H9 (cell line): ENCODE data around the gene MCF2L2. TPM values are rescaled to one million over a fixed set of nuclear protein-coding genes. Genes with fewer than 3 reads are reported as not detected.

Source experiments
- DNase-seq: peaks from one replicate; pipeline ENCODE4 v3.0.0-alpha.2; 2017
- H2AFZ ChIP-seq: one replicate; pipeline ENCODE4 v1.6.1; 2013; ENCODE audit warnings: mild to moderate bottlenecking, low read length, control low read depth, moderate library complexity
- H2AK5ac ChIP-seq: 2 replicates; pipeline ENCODE4 v1.6.1; 2013; ENCODE audit warnings: low read length, control low read depth, mixed read lengths; ENCODE audit not compliant: insufficient read length
- H2BK120ac ChIP-seq: one replicate; pipeline ENCODE4 v1.6.1; 2013; ENCODE audit warnings: low read depth, mild to moderate bottlenecking, low read length, control low read depth, inconsistent platforms; ENCODE audit not compliant: poor library complexity, severe bottlenecking
- H2BK12ac ChIP-seq: 2 replicates; pipeline ENCODE4 v1.6.1; 2013; ENCODE audit warnings: low read length, control low read depth, mixed read lengths, low read depth; ENCODE audit not compliant: insufficient read length
- H2BK15ac ChIP-seq: 2 replicates; pipeline ENCODE4 v1.6.1; 2013; ENCODE audit warnings: low read depth, low read length, control low read depth
- H2BK20ac ChIP-seq: one replicate; pipeline ENCODE4 v1.6.1; 2013; ENCODE audit warnings: low read depth, mild to moderate bottlenecking, low read length, control low read depth, inconsistent platforms; ENCODE audit not compliant: poor library complexity, severe bottlenecking
- H2BK5ac ChIP-seq: 2 replicates; pipeline ENCODE4 v1.6.1; 2013; ENCODE audit warnings: low read length, control low read depth, mixed read lengths; ENCODE audit not compliant: insufficient read length
- H3K14ac ChIP-seq: 2 replicates; pipeline ENCODE4 v1.6.1; 2013; ENCODE audit warnings: low read length, control low read depth; ENCODE audit not compliant: insufficient read depth
- H3K18ac ChIP-seq: 2 replicates; pipeline ENCODE4 v1.6.1; 2013; ENCODE audit warnings: low read depth, mild to moderate bottlenecking, mixed read lengths, low read length, control low read depth; ENCODE audit not compliant: insufficient read length
- H3K23ac ChIP-seq: 2 replicates; pipeline ENCODE4 v1.6.1; 2013; ENCODE audit warnings: low read length, control low read depth, mixed read lengths, low read depth; ENCODE audit not compliant: insufficient read length
- H3K23me2 ChIP-seq: 2 replicates; pipeline ENCODE4 v1.6.1; 2013; ENCODE audit warnings: low read depth, mild to moderate bottlenecking, mixed read lengths, low read length, control low read depth; ENCODE audit not compliant: insufficient read length, poor library complexity, severe bottlenecking
- H3K27ac ChIP-seq: 2 replicates; pipeline ENCODE4 v1.5.1; 2013; ENCODE audit warnings: low read length, control low read depth, mixed read lengths, low read depth; ENCODE audit not compliant: insufficient read length
- H3K27me3 ChIP-seq: 2 replicates; pipeline ENCODE4 v1.6.1; 2013; ENCODE audit warnings: low read length, control low read depth, inconsistent platforms; ENCODE audit not compliant: insufficient read depth
- H3K4ac ChIP-seq: 2 replicates; pipeline ENCODE4 v1.6.1; 2013; ENCODE audit warnings: low read depth, mild to moderate bottlenecking, control low read depth, inconsistent platforms, low read length, moderate library complexity
- H3K4me1 ChIP-seq: 2 replicates; pipeline ENCODE4 v1.6.1; 2013; ENCODE audit warnings: low read length, control low read depth, inconsistent platforms; ENCODE audit not compliant: insufficient read depth
- H3K4me2 ChIP-seq: 2 replicates; pipeline ENCODE4 v1.6.1; 2013; ENCODE audit warnings: low read length, control low read depth, mixed read lengths; ENCODE audit not compliant: insufficient read length, insufficient read depth
- H3K56ac ChIP-seq: 2 replicates; pipeline ENCODE4 v1.6.1; 2013; ENCODE audit warnings: low read depth, mild to moderate bottlenecking, mixed read lengths, low read length, control low read depth; ENCODE audit not compliant: insufficient read length
- H3K79me1 ChIP-seq: 2 replicates; pipeline ENCODE4 v1.6.1; 2013; ENCODE audit warnings: low read depth, mild to moderate bottlenecking, moderate library complexity, low read length, control low read depth, inconsistent platforms; ENCODE audit not compliant: insufficient read depth, poor library complexity, severe bottlenecking
- H3K79me2 ChIP-seq: 2 replicates; pipeline ENCODE4 v1.6.1; 2013; ENCODE audit warnings: low read length, control low read depth, inconsistent platforms; ENCODE audit not compliant: insufficient read depth
- H3K9ac ChIP-seq: 2 replicates; pipeline ENCODE4 v1.6.1; 2013; ENCODE audit warnings: low read length, control low read depth, mixed read lengths; ENCODE audit not compliant: insufficient read length; ENCODE audit errors: extremely low read depth
- H3K9me3 ChIP-seq: one replicate; pipeline ENCODE4 v1.6.1; 2013; ENCODE audit warnings: low read depth, low read length, inconsistent platforms; ENCODE audit not compliant: control insufficient read depth
- H3T11ph ChIP-seq: one replicate; pipeline ENCODE4 v1.6.1; 2013; ENCODE audit warnings: mild to moderate bottlenecking, low read length, control low read depth, inconsistent platforms
- H4K20me1 ChIP-seq: one replicate; pipeline ENCODE4 v1.6.1; 2013; ENCODE audit not compliant: control insufficient read depth, insufficient read length, insufficient read depth
- H4K5ac ChIP-seq: 2 replicates; pipeline ENCODE4 v1.6.1; 2013; ENCODE audit warnings: low read depth, mild to moderate bottlenecking, mixed read lengths, low read length, control low read depth; ENCODE audit not compliant: insufficient read length
- H4K8ac ChIP-seq: replicated peaks from 2 replicates; pipeline ENCODE4 v1.6.1; 2013; ENCODE audit warnings: low read length, control low read depth, mixed read lengths, low read depth; ENCODE audit not compliant: insufficient read length
- H4K91ac ChIP-seq: 2 replicates; pipeline ENCODE4 v1.6.1; 2013; ENCODE audit warnings: low read depth, mild to moderate bottlenecking, moderate library complexity, mixed read lengths, low read length, control low read depth; ENCODE audit not compliant: insufficient read length
- H3K27ac Mint-ChIP-seq, 3 experiments: 2 replicates in 2 of 3; 3 replicates in 1 of 3; pipeline ENCODE4 v1.8.0; 2020 to 2021; ENCODE audit warnings: mixed read lengths in 3 of 3, mild to moderate bottlenecking in 1 of 3, moderate library complexity in 1 of 3
- H3K27me3 Mint-ChIP-seq: 2 replicates; pipeline ENCODE4 v1.8.0; 2021; ENCODE audit warnings: low read depth, mild to moderate bottlenecking, moderate library complexity, mixed read lengths
- H3K36me3 Mint-ChIP-seq, 3 experiments: 2 replicates in 2 of 3; 3 replicates in 1 of 3; pipeline ENCODE4 v1.8.0; 2020 to 2021; ENCODE audit warnings: low read depth in 3 of 3, mixed read lengths in 3 of 3; ENCODE audit not compliant: insufficient read depth in 1 of 3
- H3K4me1 Mint-ChIP-seq, 2 experiments: 2 replicates each; pipeline ENCODE4 v1.8.0; 2020; ENCODE audit warnings: mixed read lengths in 2 of 2
- H3K4me3 Mint-ChIP-seq, 2 experiments: 2 replicates in 1 of 2; 3 replicates in 1 of 2; pipeline ENCODE4 v1.8.0; 2020 to 2021; ENCODE audit warnings: mild to moderate bottlenecking in 2 of 2, mixed read lengths in 2 of 2, moderate library complexity in 1 of 2
- H3K9me3 Mint-ChIP-seq, 2 experiments: 2 replicates in 1 of 2; 3 replicates in 1 of 2; pipeline ENCODE4 v1.8.0; 2020; ENCODE audit warnings: mild to moderate bottlenecking in 2 of 2, mixed read lengths in 2 of 2, moderate library complexity in 1 of 2
- CTCF ChIP-seq: fragments of 200-600 bp; sonication (generic); conservative IDR thresholded peaks from 3 replicates; pipeline ENCODE4 v1.8.0; 2021; ENCODE audit warnings: antibody characterized with exemption, mild to moderate bottlenecking
- WGBS: extraction: QIAGEN DNeasy Blood & Tissue Kit; methylation state at CpG from one replicate; pipeline ENCODE4 v1.1.7; 2013; ENCODE audit warnings: missing lambda C conversion rate, low lambda C conversion rate, mixed read lengths; ENCODE audit not compliant: insufficient read length; ENCODE audit errors: extremely low coverage; 5-methylcytosine and 5-hydroxymethylcytosine counted together
- total RNA-seq: library from RNA; stranded (reverse); gene quantifications from 2 replicates; pipeline ENCODE4 v1.2.1, GENCODE V29; 2021

MCF2L2 gene
- total RNA-seq, 1 experiment from 2014 or later, result 6.4 TPM

- TF ChIP-seq CTCF, result no peak
Observed at GRCh38 chr3:183388213-183388895, 40.1 kb downstream of the MCF2L2 start.

More at GRCh38 chr3:183388213-183388895, 40.1 kb downstream of the MCF2L2 start:
- Mint-ChIP-seq H3K36me3 (peaks cover 0 to 12% (median 1%) of the 10 kb centered on the region in 3 experiments; a peak in 2 of 7 replicates), H3K4me1 (peaks cover 43 to 55% of the 10 kb centered on the region in 2 experiments), H3K9me3 (no peaks in the 10 kb centered on the region), H3K4me3 (no peak overlapping the region), H3K27ac (peak overlapping the region in 1 of 3 experiments; percentile 70; a peak in 2 of 7 replicates), H3K27me3 (no peaks in the 10 kb centered on the region)
- Histone ChIP-seq H3K79me1 (no peaks in the 10 kb centered on the region), H3K9me3 (no peaks in the 10 kb centered on the region), H3K27ac (no peak overlapping the region), H2BK12ac (no peak overlapping the region), H2BK5ac (no peak overlapping the region), H2BK20ac (no peak overlapping the region), H3K4ac (no peak overlapping the region), H3K27me3 (no peaks in the 10 kb centered on the region), H2AFZ (no peak overlapping the region), H3K79me2 (0 out of 2 replicates have a peak, but pooled peaks cover 2% of the 10 kb centered on the region), H2BK15ac (no peak overlapping the region), H3K18ac (no peak overlapping the region), H3K14ac (no peak overlapping the region), H3K56ac (no peak overlapping the region), H2AK5ac (no peak overlapping the region), H2BK120ac (no peak overlapping the region), H3K23me2 (no peaks in the 10 kb centered on the region), H4K8ac (no peak overlapping the region), H4K20me1 (no peaks in the 10 kb centered on the region), H3K4me2 (no peak overlapping the region), H4K5ac (no peak overlapping the region), H3K23ac (no peak overlapping the region), H3T11ph (no peak overlapping the region), H3K4me1 (0 out of 2 replicates have a peak, but pooled peaks cover 4% of the 10 kb centered on the region), H4K91ac (no peak overlapping the region), H3K9ac (no peak overlapping the region)
- DNase-seq, result no peak
- no CpG with 5 or more reads among the region's 7 CpGs for WGBS
